DMS153 treated with DMSO at 0.1 percent for 48 hours (cell line): ENCODE results near the gene TCF12.

Experiments
- DNase-seq: peaks from one replicate; lab custom pipeline; 2025; ENCODE audit not compliant: unreplicated experiment; lab: John Stamatoyannopoulos, UW

The TCF12 gene

DNA sequence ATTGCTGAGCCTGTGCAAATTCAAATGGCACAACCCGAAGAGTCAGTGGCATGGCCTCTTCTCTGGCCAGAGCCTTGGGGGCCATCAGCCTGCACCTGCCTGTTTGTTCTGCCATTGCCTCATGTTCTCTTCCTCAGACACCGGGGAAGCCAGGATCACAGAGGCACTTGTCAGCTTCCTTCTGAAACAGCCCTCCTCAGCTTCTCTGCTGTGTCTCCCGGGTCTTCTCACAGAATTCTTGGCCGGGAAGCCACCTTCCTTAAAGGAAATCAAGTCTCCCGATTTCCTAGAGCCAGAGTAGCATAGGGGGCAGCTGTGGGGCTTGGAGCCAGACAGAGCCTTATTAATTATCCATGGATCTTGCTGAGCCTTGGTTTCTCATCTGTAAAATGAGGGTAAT lies 410.5 kb downstream of the TCF12 start:
- no peak for DNase-seq

DNA sequence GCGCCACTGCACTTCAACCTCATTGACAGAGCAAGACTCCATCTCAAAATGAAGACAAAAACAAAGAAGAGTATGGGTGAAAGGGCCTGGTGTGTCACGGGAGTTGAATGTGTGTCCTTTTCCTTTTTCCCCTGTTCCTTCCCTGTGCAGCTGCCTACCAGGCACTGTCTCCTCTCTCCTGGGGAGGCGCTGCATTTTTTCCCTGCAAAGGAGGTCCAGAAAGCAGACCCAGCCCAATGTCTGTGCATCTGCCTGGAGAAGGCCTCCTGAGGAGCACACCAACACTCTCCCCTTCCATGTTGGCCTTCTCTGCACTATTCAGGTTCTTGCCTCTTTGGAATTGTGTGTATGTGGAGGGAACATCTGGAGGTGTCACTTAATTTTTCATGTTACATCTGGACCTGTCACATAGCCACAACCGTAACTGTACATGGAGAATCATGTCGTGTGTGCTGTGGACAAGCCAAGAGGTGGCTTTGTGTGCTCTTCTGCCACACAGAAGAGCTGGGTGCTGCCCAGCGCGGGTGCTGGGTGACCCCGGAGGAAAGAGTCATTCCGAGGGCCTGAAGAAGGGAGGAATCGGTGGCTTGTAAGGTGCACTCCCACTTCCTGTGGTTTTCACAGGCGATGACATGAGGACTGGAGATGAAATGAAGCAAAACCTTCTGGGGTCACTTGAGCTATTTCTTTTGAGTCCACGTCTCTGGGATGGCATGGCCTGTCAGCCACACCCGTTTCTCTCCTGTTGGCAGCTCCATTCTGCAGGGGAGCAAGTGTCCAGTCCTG lies 411.3 kb downstream of the TCF12 start:
- no peak for DNase-seq

DNA sequence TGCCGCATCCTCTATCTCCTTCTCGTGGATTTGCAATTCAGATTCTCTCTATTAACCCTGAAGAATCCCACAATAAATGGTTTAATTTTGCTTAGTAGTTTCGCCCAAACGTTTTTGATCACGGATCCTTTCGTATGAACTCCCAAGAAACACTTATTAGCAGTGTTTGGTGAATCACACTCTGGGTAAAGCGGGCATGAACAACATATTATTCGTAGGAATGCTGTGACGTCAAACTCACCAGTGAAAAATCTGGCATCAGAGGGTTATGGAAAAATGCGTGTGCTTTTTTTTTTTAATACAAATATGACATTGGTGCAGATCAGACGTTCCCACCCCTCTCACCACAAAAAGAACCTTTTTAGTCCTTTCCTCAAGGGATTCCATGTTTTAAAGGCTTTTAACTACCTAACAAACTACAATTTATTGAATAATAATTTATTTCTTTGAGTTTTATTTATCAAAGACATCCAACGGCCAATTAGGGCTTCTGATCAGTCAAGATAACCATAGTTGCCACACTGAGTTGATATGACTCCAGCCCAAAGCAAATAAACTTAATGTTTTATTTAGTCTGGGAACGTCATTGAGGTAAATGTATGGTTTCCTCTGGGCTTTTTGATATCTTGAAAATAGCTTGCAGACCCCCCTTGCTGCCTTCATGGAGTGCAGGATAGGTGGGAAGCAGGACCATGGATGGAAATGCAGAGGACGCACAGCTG lies 412.3 kb downstream of the TCF12 start:
- no peak for DNase-seq

GRCh38 chr15:57332326-57332725 lies 413.9 kb downstream of the TCF12 start:
- no peak for DNase-seq

- DNase-seq, result no peak
Measured at GRCh38 chr15:57333487-57333886, 415.0 kb downstream of the TCF12 start.

DNA sequence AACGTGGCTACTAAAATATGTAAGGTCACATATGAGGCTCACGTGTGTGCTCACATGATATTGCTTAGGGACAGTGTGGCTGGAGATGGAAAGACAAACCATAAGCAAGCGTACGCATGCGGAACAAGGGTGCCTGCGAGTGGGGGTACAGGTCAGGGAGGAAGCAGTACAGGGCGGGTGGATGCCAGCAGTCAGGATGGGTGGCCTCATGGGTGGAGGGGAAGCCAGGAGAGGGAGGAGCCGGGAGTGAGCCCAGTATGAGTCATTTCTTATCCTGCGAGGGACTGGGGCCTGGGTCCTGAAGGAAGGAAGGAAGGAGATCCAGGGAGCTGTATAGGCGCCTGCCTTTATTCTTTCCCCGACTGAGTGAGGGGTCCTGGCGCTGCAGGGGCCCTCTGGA lies 415.8 kb downstream of the TCF12 start:
- no peak for DNase-seq

GRCh38 chr15:57335293-57335715 lies 416.9 kb downstream of the TCF12 start:
- no peak for DNase-seq

GRCh38 chr15:57335719-57336118 lies 417.3 kb downstream of the TCF12 start:
- DNase-seq, result no peak

- no peak for DNase-seq
Measured at GRCh38 chr15:57337868-57338411, 419.5 kb downstream of the TCF12 start.

- DNase-seq, result no peak
Measured at GRCh38 chr15:57339321-57339720, 420.9 kb downstream of the TCF12 start.
